ENCODE measurements around the gene SLC25A45.
"Not testable (repeated sequence)": the region's sequence is repeated elsewhere in the genome, so short reads cannot be mapped to it uniquely, and the experiment has no call there.

Gene SLC25A45

GRCh38 chr11:65421794-65422632 lies 39.6 kb upstream of the SLC25A45 start:
- DNase-seq, result peak; percentile 95 to 96

- DNase-seq, result peak; percentile 91 to 94
Measured at GRCh38 chr11:65420979-65421793, 38.7 kb upstream of the SLC25A45 start.

GRCh38 chr11:65420506-65420905 lies 38.1 kb upstream of the SLC25A45 start:
- peak in 1 of 2 donors; percentile 12 for DNase-seq

- DNase-seq, result peak; percentile 80 to 83
Measured at GRCh38 chr11:65419772-65420481, 37.5 kb upstream of the SLC25A45 start.

- no peak for DNase-seq
Measured at GRCh38 chr11:65419460-65419771, 37.0 kb upstream of the SLC25A45 start.

GRCh38 chr11:65418681-65419459 lies 36.4 kb upstream of the SLC25A45 start:
- DNase-seq, result peak; percentile 86 to 93

- no peak for DNase-seq
Measured at GRCh38 chr11:65418431-65418680, 35.9 kb upstream of the SLC25A45 start.

- DNase-seq, result peak; percentile 49 to 61
Measured at GRCh38 chr11:65417702-65418430, 35.4 kb upstream of the SLC25A45 start.

GRCh38 chr11:65416841-65417701 lies 34.6 kb upstream of the SLC25A45 start:
- DNase-seq, result peak; percentile 29 to 42

- DNase-seq, result peak; percentile 92
Measured at GRCh38 chr11:65416341-65416824, 33.9 kb upstream of the SLC25A45 start.

- no peak for DNase-seq
Measured at GRCh38 chr11:65415499-65416340, 33.3 kb upstream of the SLC25A45 start.

GRCh38 chr11:65414776-65415498 lies 32.5 kb upstream of the SLC25A45 start:
- DNase-seq, result no peak

GRCh38 chr11:65413077-65413664 lies 30.7 kb upstream of the SLC25A45 start:
- not testable (repeated sequence) for DNase-seq

- no peak for DNase-seq
Measured at GRCh38 chr11:65412271-65413076, 30.0 kb upstream of the SLC25A45 start.

- DNase-seq, result no peak
Measured at GRCh38 chr11:65411681-65412070, 29.2 kb upstream of the SLC25A45 start.

GRCh38 chr11:65410936-65411680 lies 28.7 kb upstream of the SLC25A45 start:
- DNase-seq, result no peak

GRCh38 chr11:65404638-65405339 lies 22.3 kb upstream of the SLC25A45 start:
- no peak for DNase-seq
